WTC11 (cell line): ENCODE data around the gene RAB17.

Source experiments
- AFF4 ChIP-seq: sonication (generic); formaldehyde crosslinking; IDR thresholded peaks from 2 replicates; pipeline ENCODE4 v1.8.1; 2023; ENCODE audit warnings: mild to moderate bottlenecking, missing genetic modification reagents, borderline replicate concordance
- CDX4 ChIP-seq: fragments of 250-450 bp; sonication (Bioruptor Pico); IDR thresholded peaks from 2 replicates; pipeline ENCODE4 v1.9.0; 2021; ENCODE audit warnings: moderate library complexity, mild to moderate bottlenecking, inconsistent platforms, borderline replicate concordance
- ELF4 ChIP-seq: sonication (generic); formaldehyde crosslinking; IDR thresholded peaks from 2 replicates; pipeline ENCODE4 v1.8.1; 2022; ENCODE audit warnings: low read depth, mild to moderate bottlenecking, moderate library complexity, missing genetic modification reagents
- NR3C1 ChIP-seq: sonication (generic); formaldehyde crosslinking; conservative IDR thresholded peaks from 2 replicates; pipeline ENCODE4 v1.8.1; 2023; ENCODE audit warnings: low read depth, mild to moderate bottlenecking, missing genetic modification reagents
- OVOL2 ChIP-seq: fragments of 250-450 bp; sonication (Bioruptor Pico); IDR thresholded peaks from 2 replicates; pipeline ENCODE4 v1.9.0; 2021; ENCODE audit warnings: mild to moderate bottlenecking, borderline replicate concordance
- TCF7 ChIP-seq: sonication (generic); formaldehyde crosslinking; IDR thresholded peaks from 2 replicates; pipeline ENCODE4 v1.8.0; 2022; ENCODE audit warnings: mild to moderate bottlenecking, low read depth, missing genetic modification reagents, moderate library complexity
- ZNF121 ChIP-seq: sonication (generic); formaldehyde crosslinking; IDR thresholded peaks from 2 replicates; pipeline ENCODE4 v1.8.0; 2023; ENCODE audit warnings: missing genetic modification reagents
- TF ChIP-seq, protein P1 (sequence below): fragments of 200-600 bp; IDR thresholded peaks from 2 replicates; pipeline ENCODE4 v1.8.0; 2022; ENCODE audit warnings: antibody characterized with exemption
- TF ChIP-seq, protein P2 (sequence below): sonication (generic); formaldehyde crosslinking; IDR thresholded peaks from 2 replicates; pipeline ENCODE4 v1.8.0; 2023; ENCODE audit warnings: missing genetic modification reagents
- TF ChIP-seq, protein P3 (sequence below): sonication (generic); formaldehyde crosslinking; IDR thresholded peaks from 2 replicates; pipeline ENCODE4 v1.8.0; 2022; ENCODE audit warnings: mild to moderate bottlenecking, missing genetic modification reagents
- TF ChIP-seq, protein P4 (sequence below): sonication (generic); formaldehyde crosslinking; IDR thresholded peaks from 2 replicates; pipeline ENCODE4 v1.8.1; 2022; ENCODE audit warnings: low read depth, missing genetic modification reagents, borderline replicate concordance

DNA sequence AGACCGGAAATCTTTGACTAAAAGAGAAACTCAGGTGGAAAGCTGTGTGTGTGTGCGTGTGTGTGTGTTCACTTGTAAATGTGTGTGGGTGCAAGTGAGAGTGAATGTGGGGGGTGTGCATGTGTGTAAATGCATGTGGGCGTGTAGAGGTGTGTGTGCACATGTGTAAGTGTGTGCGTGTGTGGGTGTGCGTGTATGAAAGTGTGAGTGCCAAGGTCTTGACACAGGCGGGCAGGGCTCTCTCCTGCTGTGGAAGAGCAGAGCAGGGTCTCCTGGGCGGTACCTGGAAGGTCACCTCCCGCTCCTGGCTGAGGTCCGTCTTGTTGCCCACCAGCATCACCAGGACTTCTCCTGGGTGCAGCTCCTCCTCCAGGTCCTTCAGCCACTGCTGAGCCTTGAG, 13.6 kb downstream of the RAB17 start:
- TF ChIP-seq, protein P1, sequence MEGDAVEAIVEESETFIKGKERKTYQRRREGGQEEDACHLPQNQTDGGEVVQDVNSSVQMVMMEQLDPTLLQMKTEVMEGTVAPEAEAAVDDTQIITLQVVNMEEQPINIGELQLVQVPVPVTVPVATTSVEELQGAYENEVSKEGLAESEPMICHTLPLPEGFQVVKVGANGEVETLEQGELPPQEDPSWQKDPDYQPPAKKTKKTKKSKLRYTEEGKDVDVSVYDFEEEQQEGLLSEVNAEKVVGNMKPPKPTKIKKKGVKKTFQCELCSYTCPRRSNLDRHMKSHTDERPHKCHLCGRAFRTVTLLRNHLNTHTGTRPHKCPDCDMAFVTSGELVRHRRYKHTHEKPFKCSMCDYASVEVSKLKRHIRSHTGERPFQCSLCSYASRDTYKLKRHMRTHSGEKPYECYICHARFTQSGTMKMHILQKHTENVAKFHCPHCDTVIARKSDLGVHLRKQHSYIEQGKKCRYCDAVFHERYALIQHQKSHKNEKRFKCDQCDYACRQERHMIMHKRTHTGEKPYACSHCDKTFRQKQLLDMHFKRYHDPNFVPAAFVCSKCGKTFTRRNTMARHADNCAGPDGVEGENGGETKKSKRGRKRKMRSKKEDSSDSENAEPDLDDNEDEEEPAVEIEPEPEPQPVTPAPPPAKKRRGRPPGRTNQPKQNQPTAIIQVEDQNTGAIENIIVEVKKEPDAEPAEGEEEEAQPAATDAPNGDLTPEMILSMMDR, result no peak
- no peak for TF ChIP-seq AFF4 (CRISPR knock-in tag)
- TF ChIP-seq, protein P2, sequence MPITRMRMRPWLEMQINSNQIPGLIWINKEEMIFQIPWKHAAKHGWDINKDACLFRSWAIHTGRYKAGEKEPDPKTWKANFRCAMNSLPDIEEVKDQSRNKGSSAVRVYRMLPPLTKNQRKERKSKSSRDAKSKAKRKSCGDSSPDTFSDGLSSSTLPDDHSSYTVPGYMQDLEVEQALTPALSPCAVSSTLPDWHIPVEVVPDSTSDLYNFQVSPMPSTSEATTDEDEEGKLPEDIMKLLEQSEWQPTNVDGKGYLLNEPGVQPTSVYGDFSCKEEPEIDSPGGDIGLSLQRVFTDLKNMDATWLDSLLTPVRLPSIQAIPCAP (CRISPR knock-in tag), result no peak
- TF ChIP-seq CDX4, result no peak
- TF ChIP-seq ELF4 (CRISPR knock-in tag), result no peak
- TF ChIP-seq NR3C1 (CRISPR knock-in tag), result no peak
- TF ChIP-seq, protein P3, sequence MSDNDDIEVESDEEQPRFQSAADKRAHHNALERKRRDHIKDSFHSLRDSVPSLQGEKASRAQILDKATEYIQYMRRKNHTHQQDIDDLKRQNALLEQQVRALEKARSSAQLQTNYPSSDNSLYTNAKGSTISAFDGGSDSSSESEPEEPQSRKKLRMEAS (CRISPR knock-in tag), result no peak
- TF ChIP-seq, protein P4, sequence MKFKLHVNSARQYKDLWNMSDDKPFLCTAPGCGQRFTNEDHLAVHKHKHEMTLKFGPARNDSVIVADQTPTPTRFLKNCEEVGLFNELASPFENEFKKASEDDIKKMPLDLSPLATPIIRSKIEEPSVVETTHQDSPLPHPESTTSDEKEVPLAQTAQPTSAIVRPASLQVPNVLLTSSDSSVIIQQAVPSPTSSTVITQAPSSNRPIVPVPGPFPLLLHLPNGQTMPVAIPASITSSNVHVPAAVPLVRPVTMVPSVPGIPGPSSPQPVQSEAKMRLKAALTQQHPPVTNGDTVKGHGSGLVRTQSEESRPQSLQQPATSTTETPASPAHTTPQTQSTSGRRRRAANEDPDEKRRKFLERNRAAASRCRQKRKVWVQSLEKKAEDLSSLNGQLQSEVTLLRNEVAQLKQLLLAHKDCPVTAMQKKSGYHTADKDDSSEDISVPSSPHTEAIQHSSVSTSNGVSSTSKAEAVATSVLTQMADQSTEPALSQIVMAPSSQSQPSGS (CRISPR knock-in tag), result no peak
- no peak for TF ChIP-seq OVOL2 (CRISPR knock-in tag)
- TF ChIP-seq ZNF121 (CRISPR knock-in tag), result no peak
- no peak for TF ChIP-seq TCF7 (CRISPR knock-in tag)
